HepG2 (cell line): ENCODE results near the gene PDYN. TPM values are rescaled to one million over a fixed set of nuclear protein-coding genes. Genes with fewer than 3 reads are reported as not detected.

Experiments
- CREM ChIP-seq, 2 experiments: sonication (generic) in 1 of 2; formaldehyde crosslinking in 1 of 2; IDR thresholded peaks; 2 replicates each; pipeline versions ENCODE4 v1.4.0 to v1.6.1; 2016 to 2020; ENCODE audit warnings: antibody characterized with exemption in 1 of 2, mild to moderate bottlenecking in 1 of 2, missing genetic modification reagents in 1 of 2
- CSRNP1 ChIP-seq: sonication (generic); formaldehyde crosslinking; IDR thresholded peaks from 2 replicates; pipeline ENCODE4 v1.8.1; 2023; ENCODE audit warnings: mild to moderate bottlenecking, missing genetic modification reagents
- FLYWCH1 ChIP-seq: sonication (generic); formaldehyde crosslinking; IDR thresholded peaks from 2 replicates; pipeline ENCODE4 v1.8.1; 2023; ENCODE audit warnings: mild to moderate bottlenecking, missing genetic modification reagents
- KDM5A ChIP-seq: fragments of 200-600 bp; sonication (generic); IDR thresholded peaks from 2 replicates; pipeline ENCODE4 v1.7.0; 2018; ENCODE audit warnings: antibody characterized with exemption, mild to moderate bottlenecking, low read length, borderline replicate concordance
- MNT ChIP-seq: fragments of 450-650 bp; IDR thresholded peaks from 2 replicates; pipeline ENCODE4 v1.6.1; 2016
- MTA1 ChIP-seq: sonication (generic); formaldehyde crosslinking; IDR thresholded peaks from 2 replicates; pipeline ENCODE4 v1.4.0; 2020; ENCODE audit warnings: missing genetic modification reagents, mild to moderate bottlenecking, borderline replicate concordance
- MZF1 ChIP-seq: sonication (generic); formaldehyde crosslinking; IDR thresholded peaks from 2 replicates; pipeline ENCODE4 v1.8.1; 2023; ENCODE audit warnings: mild to moderate bottlenecking, missing genetic modification reagents, borderline replicate concordance
- PBX3 ChIP-seq: sonication (generic); formaldehyde crosslinking; IDR thresholded peaks from 2 replicates; pipeline ENCODE4 v1.8.1; 2023; ENCODE audit warnings: missing genetic modification reagents, inconsistent platforms, borderline replicate concordance
- PTBP1 ChIP-seq: fragments of 200-400 bp; formaldehyde crosslinking; IDR thresholded peaks from 2 replicates; pipeline ENCODE4 v1.6.1; 2018; ENCODE audit warnings: low read length, low read depth; ENCODE audit not compliant: poor library complexity, severe bottlenecking
- SMAD9 ChIP-seq: sonication (generic); formaldehyde crosslinking; IDR thresholded peaks from 2 replicates; pipeline ENCODE4 v1.5.1; 2020; ENCODE audit warnings: mild to moderate bottlenecking, missing genetic modification reagents
- SRSF9 ChIP-seq: fragments of 200-400 bp; formaldehyde crosslinking; IDR thresholded peaks from 2 replicates; pipeline ENCODE4 v1.6.1; 2018; ENCODE audit warnings: borderline replicate concordance, mild to moderate bottlenecking, low read depth, low read length; ENCODE audit not compliant: insufficient read depth, poor library complexity, severe bottlenecking
- ZC3H4 ChIP-seq: sonication (generic); formaldehyde crosslinking; IDR thresholded peaks from 2 replicates; pipeline ENCODE4 v1.4.0; 2020; ENCODE audit warnings: missing genetic modification reagents, borderline replicate concordance
- ZNF562 ChIP-seq: sonication (generic); formaldehyde crosslinking; IDR thresholded peaks from 2 replicates; pipeline ENCODE4 v1.8.0; 2022; ENCODE audit warnings: missing genetic modification reagents, borderline replicate concordance
- ZNF616 ChIP-seq: sonication (generic); formaldehyde crosslinking; IDR thresholded peaks from 2 replicates; pipeline ENCODE4 v1.5.0; 2020; ENCODE audit warnings: low read depth, mild to moderate bottlenecking, missing genetic modification reagents
- ZNF674 ChIP-seq: sonication (generic); formaldehyde crosslinking; IDR thresholded peaks from 2 replicates; pipeline ENCODE4 v1.5.0; 2020; ENCODE audit warnings: low read depth, mild to moderate bottlenecking, missing genetic modification reagents
- ZNF776 ChIP-seq: sonication (generic); formaldehyde crosslinking; IDR thresholded peaks from 2 replicates; pipeline ENCODE4 v1.4.0; 2020; ENCODE audit warnings: mild to moderate bottlenecking, missing genetic modification reagents
- polyA plus RNA-seq, 8 experiments: library from polyadenylated mRNA; depleted of rRNA in 3 of 8; stranded (reverse) in 7 of 8; unstranded in 1 of 8; fragments of >200 nt; fragmentation: Illumina TruSeq in 4 of 8; extraction: Trizol in 4 of 8; gene quantifications; 2 replicates each; pipeline versions ENCODE4 v1.2.1 to v1.2.3, GENCODE V29; 2011 to 2016; ENCODE audit warnings: low read depth in 4 of 8, missing spikeins in 1 of 8, mixed read lengths in 1 of 8; ENCODE audit not compliant: insufficient read depth in 1 of 8
- total RNA-seq, 5 experiments: library from RNA; depleted of rRNA; stranded (reverse); fragments of >200 nt; fragmentation: Illumina TruSeq; extraction: Trizol; gene quantifications; 2 replicates each; pipeline ENCODE4 v1.2.3, GENCODE V29; 2016; ENCODE audit warnings: low read depth in 1 of 5
- TF ChIP-seq, protein P1 (sequence below): sonication (generic); formaldehyde crosslinking; IDR thresholded peaks from 2 replicates; pipeline ENCODE4 v1.4.0; 2020; ENCODE audit warnings: missing genetic modification reagents
- TF ChIP-seq, protein P2 (sequence below): sonication (generic); formaldehyde crosslinking; IDR thresholded peaks from 2 replicates; pipeline ENCODE4 v1.4.0; 2020; ENCODE audit warnings: low read depth, mild to moderate bottlenecking, missing genetic modification reagents
- TF ChIP-seq, protein P3 (sequence below): sonication (generic); formaldehyde crosslinking; IDR thresholded peaks from 2 replicates; pipeline ENCODE4 v1.4.0; 2020; ENCODE audit warnings: missing genetic modification reagents

PDYN gene
- total and polyA plus RNA-seq, 2 of the 13 experiments (the other 11 are each of a cell fraction or from before 2014, with no cell fraction given): not detected

- TF ChIP-seq, protein P1, sequence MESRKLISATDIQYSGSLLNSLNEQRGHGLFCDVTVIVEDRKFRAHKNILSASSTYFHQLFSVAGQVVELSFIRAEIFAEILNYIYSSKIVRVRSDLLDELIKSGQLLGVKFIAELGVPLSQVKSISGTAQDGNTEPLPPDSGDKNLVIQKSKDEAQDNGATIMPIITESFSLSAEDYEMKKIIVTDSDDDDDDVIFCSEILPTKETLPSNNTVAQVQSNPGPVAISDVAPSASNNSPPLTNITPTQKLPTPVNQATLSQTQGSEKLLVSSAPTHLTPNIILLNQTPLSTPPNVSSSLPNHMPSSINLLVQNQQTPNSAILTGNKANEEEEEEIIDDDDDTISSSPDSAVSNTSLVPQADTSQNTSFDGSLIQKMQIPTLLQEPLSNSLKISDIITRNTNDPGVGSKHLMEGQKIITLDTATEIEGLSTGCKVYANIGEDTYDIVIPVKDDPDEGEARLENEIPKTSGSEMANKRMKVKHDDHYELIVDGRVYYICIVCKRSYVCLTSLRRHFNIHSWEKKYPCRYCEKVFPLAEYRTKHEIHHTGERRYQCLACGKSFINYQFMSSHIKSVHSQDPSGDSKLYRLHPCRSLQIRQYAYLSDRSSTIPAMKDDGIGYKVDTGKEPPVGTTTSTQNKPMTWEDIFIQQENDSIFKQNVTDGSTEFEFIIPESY (CRISPR knock-in tag): no peak; the same call in 1 of the 2 replicates
- TF ChIP-seq CREM (IDR thresholded peaks at IDR 0.05) (no peak), CREM (CRISPR knock-in tag; IDR thresholded peaks at IDR 0.05) (no peak), SRSF9 (no peak), ZNF616 (no peak), PBX3 (CRISPR knock-in tag) (no peak), KDM5A (no peak), ZC3H4 (CRISPR knock-in tag) (no peak), FLYWCH1 (CRISPR knock-in tag) (no peak), MZF1 (no peak), CSRNP1 (CRISPR knock-in tag) (no peak), ZNF674 (CRISPR knock-in tag) (no peak), MTA1 (CRISPR knock-in tag) (no peak; the same call in 1 of the 2 replicates), SMAD9 (no peak), ZNF776 (no peak), PTBP1 (no peak), MNT (peak; percentile 96), ZNF562 (CRISPR knock-in tag) (no peak)
- TF ChIP-seq, protein P2, sequence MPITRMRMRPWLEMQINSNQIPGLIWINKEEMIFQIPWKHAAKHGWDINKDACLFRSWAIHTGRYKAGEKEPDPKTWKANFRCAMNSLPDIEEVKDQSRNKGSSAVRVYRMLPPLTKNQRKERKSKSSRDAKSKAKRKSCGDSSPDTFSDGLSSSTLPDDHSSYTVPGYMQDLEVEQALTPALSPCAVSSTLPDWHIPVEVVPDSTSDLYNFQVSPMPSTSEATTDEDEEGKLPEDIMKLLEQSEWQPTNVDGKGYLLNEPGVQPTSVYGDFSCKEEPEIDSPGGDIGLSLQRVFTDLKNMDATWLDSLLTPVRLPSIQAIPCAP (CRISPR knock-in tag): no peak
- TF ChIP-seq, protein P3, sequence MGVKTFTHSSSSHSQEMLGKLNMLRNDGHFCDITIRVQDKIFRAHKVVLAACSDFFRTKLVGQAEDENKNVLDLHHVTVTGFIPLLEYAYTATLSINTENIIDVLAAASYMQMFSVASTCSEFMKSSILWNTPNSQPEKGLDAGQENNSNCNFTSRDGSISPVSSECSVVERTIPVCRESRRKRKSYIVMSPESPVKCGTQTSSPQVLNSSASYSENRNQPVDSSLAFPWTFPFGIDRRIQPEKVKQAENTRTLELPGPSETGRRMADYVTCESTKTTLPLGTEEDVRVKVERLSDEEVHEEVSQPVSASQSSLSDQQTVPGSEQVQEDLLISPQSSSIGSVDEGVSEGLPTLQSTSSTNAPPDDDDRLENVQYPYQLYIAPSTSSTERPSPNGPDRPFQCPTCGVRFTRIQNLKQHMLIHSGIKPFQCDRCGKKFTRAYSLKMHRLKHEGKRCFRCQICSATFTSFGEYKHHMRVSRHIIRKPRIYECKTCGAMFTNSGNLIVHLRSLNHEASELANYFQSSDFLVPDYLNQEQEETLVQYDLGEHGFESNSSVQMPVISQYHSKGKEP: no peak
These were observed 28.1 kb downstream of the PDYN start (continued) for GRCh38 chr20:1965520-1966351.
